Islet of Langerhans (tissue), 1 donor: ENCODE results near the gene FCAR.
"Not testable (repeated sequence)": the region's sequence is repeated elsewhere in the genome, so short reads cannot be mapped to it uniquely, and the experiment has no call there.

Experiments used
- FAIRE-seq: peaks from one replicate; lab custom pipeline; 2011; peaks lifted over from hg19 to GRCh38; lab: Jason Lieb, UNC

The FCAR gene

GRCh38 chr19:54873990-54874389 is at the start of gene FCAR:
Gene FCAR (plus strand): TSS chr19:54874235. CDS start chr19:54874290, 55 bp downstream.
- FAIRE-seq, result no peak

DNA sequence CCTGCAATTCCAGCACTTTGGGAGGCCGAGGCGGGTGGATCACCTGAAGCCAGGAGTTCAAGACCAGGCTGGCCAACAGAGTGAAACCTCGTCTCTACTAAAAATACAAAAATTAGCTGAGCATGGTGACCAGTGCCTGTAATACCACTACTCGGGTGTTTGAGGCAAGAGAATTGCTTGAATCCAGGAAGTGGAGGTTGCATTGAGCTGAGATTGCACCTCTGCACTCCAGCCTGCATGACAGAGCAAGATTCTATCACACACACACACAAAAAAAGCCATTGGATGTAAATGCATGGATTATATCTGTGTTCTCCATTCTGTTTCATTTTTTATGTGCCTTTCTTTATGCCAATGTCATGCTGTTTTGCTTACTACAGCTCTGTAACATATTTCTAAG is 49.6 kb upstream of the FCAR start:
- FAIRE-seq, result not testable (repeated sequence)

- FAIRE-seq, result not testable (repeated sequence)
Measured at GRCh38 chr19:54825326-54825725, 48.7 kb upstream of the FCAR start.

DNA sequence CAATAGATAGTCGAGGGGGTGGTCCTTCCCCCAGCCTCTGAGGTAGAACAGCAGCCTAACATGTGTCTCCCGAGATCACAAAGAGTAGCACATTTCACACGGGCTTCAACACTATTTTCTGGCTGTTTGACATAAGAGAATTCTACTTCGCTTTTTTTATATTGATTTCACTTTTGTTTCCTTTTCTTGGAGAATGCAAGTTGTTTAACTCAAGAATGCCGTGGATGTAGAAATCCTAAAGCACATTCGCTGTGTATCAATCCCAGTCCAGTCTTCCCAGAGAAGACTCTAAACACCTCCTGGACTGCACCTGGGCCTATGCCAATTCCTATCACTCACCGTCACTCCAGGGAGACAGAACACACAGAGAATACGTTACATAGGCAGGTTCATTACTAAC is 46.0 kb upstream of the FCAR start:
- FAIRE-seq, result not testable (repeated sequence)

- not testable (repeated sequence) for FAIRE-seq
Measured at GRCh38 chr19:54832496-54832895, 41.5 kb upstream of the FCAR start, which contains the start of gene KIR2DS4. Gene KIR2DS4 (plus strand): TSS chr19:54832676.

GRCh38 chr19:54835126-54835525 is 38.9 kb upstream of the FCAR start:
- not testable (repeated sequence) for FAIRE-seq

DNA sequence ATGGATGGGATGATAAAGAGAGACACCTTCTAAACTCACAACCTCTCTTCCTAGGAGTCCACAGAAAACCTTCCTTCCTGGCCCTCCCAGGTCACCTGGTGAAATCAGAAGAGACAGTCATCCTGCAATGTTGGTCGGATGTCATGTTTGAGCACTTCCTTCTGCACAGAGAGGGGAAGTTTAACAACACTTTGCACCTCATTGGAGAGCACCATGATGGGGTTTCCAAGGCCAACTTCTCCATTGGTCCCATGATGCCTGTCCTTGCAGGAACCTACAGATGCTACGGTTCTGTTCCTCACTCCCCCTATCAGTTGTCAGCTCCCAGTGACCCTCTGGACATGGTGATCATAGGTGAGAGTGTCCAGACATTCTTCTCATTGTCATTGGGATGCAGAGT is 36.5 kb upstream of the FCAR start:
- not testable (repeated sequence) for FAIRE-seq

DNA sequence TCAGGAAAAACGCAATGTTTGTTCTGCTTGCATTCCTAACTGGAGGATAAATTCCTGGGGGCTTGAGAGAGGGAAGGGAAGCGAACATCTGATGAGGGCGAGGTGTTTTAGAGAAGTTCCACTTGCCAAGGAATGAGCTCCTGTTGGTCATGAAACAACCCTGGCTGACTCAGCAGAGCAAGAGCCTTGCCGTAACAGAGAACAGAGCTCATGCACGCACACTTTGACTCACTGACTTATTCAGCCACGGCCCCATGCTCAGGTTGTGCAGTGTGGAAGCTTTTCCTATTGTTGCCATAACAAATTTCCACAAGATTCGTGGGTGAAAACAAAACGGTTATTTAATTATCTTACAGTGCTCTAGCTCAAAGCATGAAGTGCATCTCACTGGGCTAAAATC is 30.9 kb upstream of the FCAR start:
- not testable (repeated sequence) for FAIRE-seq

DNA sequence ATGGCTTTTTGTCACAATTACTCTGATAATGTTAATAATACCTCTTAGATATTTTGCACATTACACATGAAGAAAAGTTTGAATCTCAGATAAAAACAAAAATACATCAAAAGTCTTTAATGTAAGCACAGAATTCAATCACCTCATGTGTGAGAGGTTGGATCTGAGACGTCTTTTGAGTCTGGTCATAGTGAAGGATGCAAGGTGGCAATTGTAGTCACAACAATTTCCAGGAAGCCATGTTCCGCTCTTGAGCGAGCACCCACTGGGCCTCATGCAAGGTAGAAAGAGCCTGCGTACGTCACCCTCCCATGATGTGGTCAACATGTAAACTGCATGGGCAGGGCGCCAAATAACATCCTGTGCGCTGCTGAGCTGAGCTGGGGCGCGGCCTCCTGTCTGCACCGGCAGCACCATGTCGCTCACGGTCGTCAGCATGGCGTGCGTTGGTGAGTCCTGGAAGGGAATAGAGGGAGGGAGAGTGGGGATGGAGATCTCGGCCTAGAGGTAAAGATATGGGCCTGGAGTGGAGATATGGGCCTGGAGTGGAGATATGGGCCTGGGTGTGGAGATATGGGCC is 23.9 kb upstream of the FCAR start, which contains the start of gene KIR3DL2:
TSS of gene KIR3DL2 (plus strand) at position 383 of the 580 bp plus-strand sequence. CDS start at position 416, 33 bp downstream.
- FAIRE-seq, result not testable (repeated sequence)

GRCh38 chr19:54850930-54851329 is 23.1 kb upstream of the FCAR start:
- FAIRE-seq, result no peak

DNA sequence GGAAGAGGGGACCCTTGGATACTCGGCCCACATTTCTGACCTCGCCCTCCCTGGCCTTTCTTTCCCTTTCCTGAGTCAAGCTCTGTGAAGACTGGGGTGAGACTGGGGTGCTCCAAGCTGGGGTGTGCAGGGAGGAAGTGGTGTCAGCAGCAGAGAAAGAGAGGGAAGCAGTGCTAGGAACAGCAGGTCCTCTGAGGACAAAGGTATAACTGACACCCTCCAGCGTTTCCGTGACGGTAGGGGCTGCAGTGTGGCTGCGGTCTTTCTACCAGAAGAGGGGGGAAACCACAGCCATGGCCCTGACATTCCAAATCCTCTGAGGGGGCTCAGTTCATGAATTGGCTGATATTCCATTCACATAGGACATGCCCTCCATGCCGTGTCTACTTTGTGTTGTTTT is 22.7 kb upstream of the FCAR start:
- FAIRE-seq, result no peak

DNA sequence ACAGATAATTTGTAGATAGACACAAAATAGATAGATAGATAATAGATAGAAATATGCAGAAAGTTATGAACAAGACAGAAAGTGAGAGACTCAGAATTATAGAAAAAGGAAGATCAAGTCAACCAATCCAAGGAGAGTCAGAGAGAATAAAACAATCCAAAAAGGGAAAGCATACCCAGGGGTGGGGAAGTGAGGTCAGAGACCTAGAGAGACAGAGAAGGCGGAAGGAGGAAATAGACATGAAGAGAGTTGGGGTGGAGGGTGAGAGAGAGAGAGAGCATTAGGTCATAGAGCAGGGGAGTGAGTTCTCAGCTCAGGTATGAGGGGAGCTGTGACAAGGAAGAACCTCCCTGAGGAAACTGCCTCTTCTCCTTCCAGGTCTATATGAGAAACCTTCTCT is 18.8 kb upstream of the FCAR start:
- FAIRE-seq, result not testable (repeated sequence)

DNA sequence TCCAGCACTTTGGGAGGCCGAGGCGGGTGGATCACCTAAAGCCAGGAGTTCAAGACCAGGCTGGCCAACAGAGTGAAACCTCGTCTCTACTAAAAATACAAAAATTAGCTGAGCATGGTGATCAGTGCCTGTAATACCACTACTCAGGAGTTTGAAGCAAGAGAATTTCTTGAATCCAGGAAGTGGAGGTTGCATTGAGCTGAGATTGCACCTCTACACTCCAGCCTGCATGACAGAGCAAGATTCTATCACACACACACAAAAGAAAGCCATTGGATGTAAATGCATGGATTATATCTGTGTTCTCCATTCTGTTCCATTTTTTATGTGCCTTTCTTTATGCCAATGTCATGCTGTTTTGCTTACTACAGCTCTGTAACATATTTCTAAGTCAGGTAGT is 15.6 kb upstream of the FCAR start:
- FAIRE-seq, result not testable (repeated sequence)

DNA sequence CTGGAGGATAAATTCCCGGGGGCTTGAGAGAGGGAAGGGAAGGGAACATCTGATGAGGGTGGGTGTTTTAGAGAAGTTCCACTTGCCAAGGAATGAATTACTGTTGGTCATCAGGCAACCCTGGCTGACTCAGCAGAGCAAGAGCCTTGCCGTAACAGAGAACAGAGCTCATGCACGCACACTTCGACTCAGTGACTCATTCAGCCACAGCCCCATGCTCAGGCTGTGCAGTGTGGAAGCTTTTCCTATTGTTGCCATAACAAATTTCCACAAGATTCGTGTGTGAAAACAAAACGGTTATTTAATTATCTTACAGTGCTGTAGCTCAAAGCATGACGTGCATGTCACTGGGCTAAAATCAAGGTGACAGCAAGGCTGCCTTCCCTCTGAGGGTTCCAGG is 14.6 kb upstream of the FCAR start:
- not testable (repeated sequence) for FAIRE-seq

DNA sequence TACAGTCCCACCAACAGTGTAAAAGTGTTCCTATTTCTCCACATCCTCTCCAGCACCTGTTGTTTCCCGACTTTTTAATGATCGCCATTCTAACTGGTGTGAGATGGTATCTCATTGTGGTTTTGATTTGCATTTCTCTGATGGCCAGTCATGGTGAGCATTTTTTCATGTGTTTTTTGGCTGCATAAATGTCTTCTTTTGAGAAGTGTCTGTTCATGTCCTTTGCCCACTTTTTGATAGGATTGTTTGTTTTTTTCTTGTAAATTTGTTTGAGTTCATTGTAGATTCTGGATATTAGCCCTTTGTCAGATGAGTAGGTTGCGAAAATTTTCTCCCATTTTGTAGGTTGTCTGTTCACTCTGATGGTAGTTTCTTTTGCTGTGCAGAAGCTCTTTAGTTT is 10.6 kb upstream of the FCAR start:
- FAIRE-seq, result not testable (repeated sequence)

DNA sequence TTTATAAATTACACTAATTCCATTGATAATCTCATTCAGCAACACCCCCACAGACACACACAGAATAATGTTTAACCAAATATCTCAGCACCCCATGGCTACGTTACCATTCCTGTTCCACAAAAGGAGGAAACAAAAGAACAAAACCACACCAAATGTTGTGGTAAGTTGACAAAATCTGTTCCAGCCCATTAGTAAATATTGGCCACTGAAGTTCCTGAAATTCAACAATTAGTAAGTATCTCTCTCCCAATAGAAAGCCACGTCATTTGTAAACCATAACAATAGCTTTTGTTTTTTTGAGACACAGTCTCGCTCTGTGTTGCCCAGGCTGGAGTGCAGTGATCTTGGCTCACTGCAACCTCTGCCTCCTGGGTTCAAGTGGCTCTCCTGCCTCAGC is 2.3 kb upstream of the FCAR start:
- no peak for FAIRE-seq

DNA sequence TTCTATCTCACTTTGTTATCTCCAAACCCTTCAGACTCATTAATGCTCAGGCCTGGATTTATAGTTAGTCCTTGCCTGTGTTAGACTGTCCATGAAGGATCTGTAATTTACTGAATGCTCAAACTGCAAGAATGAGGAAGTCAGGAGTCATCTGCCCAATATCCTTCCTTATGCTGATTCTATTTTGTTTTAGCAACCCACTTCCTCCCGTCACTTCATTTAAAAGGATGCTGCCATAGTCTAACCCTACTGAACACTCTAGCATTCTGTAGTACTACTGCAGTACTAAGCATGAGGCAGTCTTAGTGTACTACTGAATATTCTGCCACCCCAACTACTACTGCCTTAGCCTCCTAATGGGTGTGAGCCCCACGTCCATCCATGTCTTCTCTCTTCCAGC is 1.5 kb downstream of the FCAR start:
- FAIRE-seq, result no peak

- no peak for FAIRE-seq
Measured at GRCh38 chr19:54877471-54877870, 3.4 kb downstream of the FCAR start.

DNA sequence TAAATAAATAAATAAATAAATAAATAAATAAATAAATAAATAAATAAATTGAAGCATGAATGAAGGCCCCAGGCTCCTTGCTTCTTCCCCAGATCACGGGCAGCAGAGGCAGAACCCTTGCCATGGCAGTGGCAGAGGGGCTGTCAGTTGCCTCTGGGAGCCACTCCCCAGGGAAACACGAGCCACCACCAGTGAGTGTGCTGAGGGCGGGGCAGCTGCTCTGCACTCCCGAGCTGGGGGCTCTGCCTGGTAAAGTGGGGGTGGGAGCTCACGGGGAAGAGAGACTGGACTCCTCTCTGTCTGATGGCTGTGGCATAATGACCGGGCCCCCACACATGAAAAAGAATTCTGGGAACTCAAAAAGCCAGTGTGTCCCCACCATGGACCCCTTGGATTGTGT is 7.8 kb downstream of the FCAR start:
- no peak for FAIRE-seq

- no peak for FAIRE-seq
Measured at GRCh38 chr19:54882758-54883157, 8.7 kb downstream of the FCAR start.

- no peak for FAIRE-seq
Measured at GRCh38 chr19:54883228-54883627, 9.2 kb downstream of the FCAR start.

GRCh38 chr19:54888239-54888638 is 14.2 kb downstream of the FCAR start:
- FAIRE-seq, result no peak

GRCh38 chr19:54889566-54889965 is 15.5 kb downstream of the FCAR start:
- no peak for FAIRE-seq

DNA sequence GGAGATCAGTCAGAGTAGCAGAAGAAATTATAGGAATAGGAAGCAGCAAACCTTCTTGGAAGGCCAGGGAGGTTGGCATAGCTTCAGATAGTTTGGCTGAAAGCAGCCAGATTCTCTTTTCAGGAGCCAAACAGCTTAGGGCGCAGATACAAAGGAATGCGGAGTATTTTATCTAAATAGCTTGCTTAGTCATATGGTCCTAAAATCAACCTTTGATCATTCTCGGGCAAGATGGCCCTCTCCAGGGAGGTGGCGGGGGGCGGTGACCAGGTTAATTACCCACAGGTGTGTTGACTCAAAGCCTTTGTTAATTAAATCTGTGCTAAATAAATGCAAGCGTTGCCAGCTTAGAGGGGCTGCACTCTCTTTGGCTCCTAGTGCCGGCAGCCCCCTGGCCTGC is 19.4 kb downstream of the FCAR start:
- FAIRE-seq, result no peak

- FAIRE-seq, result not testable (repeated sequence)
Measured at GRCh38 chr19:54894106-54894505, 20.1 kb downstream of the FCAR start.
